ENCODE results near the gene ARFGEF3.
"Not testable (repeated sequence)": the region's sequence is repeated elsewhere in the genome, so short reads cannot be mapped to it uniquely, and the experiment has no call there.

ARFGEF3 gene

GRCh38 chr6:138205437-138206094 is 43.8 kb downstream of the ARFGEF3 start:
- no peak overlapping the region for H3K4me3 ChIP-seq (ENCODE audit: insufficient read depth, low read depth, low read length, poor library complexity, severe bottlenecking)
- H3K4me1 ChIP-seq (ENCODE audit: control insufficient read depth, insufficient read depth, low read length, poor library complexity, severe bottlenecking) = no peaks in the 10 kb centered on the region
- no peaks in the 10 kb centered on the region for H3K27me3 ChIP-seq (replicated peaks; ENCODE audit: control insufficient read depth, insufficient read depth, low read length, poor library complexity, severe bottlenecking)
- DNase-seq = no peak
- H3K36me3 ChIP-seq (ENCODE audit: control insufficient read depth, insufficient read depth, low read length) = no peaks in the 10 kb centered on the region
- no peaks in the 10 kb centered on the region for H3K9me3 ChIP-seq (ENCODE audit: control insufficient read depth, low read length)
- no peak overlapping the region for H3K27ac ChIP-seq (ENCODE audit: insufficient read depth, low read length, poor library complexity, severe bottlenecking)

DNA sequence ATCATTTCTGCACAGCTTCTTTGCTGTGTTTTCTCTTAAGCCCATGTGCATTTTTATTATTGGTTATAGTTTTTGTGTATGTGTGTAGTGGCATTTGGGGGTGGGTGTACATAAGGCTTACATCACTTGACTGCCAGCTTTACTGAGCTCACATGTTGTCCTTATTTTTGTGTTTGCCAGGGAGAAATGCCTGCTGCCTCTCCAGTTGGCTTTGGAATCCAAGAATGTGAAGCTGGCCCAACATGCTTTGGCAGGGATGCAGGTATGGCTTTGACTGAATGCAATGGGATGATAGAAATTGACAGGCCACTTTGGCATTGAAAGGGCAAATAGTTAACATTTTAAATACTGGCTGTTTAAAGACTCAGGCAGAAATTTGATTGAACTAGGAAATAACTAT is 45.1 kb downstream of the ARFGEF3 start:
- Histone ChIP-seq H3K27ac (ENCODE audit: insufficient read depth, low read length, poor library complexity, severe bottlenecking) (no peak overlapping the region), H3K27me3 (replicated peaks; ENCODE audit: control insufficient read depth, insufficient read depth, low read length, poor library complexity, severe bottlenecking) (no peaks in the 10 kb centered on the region), H3K4me3 (ENCODE audit: insufficient read depth, low read depth, low read length, poor library complexity, severe bottlenecking) (no peak overlapping the region), H3K4me1 (ENCODE audit: control insufficient read depth, insufficient read depth, low read length, poor library complexity, severe bottlenecking) (no peaks in the 10 kb centered on the region), H3K9me3 (ENCODE audit: control insufficient read depth, low read length) (no peaks in the 10 kb centered on the region), H3K36me3 (ENCODE audit: control insufficient read depth, insufficient read depth, low read length) (no peaks in the 10 kb centered on the region)
- DNase-seq = no peak

DNA sequence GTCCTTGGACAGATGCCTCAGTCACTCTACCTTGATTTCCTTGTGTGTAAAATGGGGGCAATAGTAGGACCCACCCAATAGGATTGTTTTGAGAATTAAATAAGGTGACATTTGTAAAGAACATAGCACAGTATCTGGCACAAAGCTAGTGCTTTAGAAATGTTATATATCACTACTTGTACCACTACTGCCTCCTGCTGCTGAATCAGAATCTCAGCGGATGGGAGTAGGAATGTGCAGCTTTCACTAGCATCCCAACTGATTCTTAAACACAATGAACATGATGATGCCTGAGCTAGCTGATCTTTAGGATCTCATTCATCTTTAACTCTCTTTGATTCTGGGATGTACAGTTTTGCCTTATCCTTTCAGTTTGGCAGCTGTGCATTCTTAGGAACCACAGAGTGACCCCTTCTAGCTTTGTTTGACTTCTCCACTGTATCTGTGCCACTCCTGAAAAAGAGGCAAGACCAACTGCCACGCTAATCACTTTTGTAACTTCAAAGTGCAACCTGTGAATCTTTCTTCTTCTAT is 49.4 kb downstream of the ARFGEF3 start:
- Histone ChIP-seq H3K27ac (ENCODE audit: insufficient read depth, low read length, poor library complexity, severe bottlenecking) (no peak overlapping the region), H3K36me3 (ENCODE audit: control insufficient read depth, insufficient read depth, low read length) (no peaks in the 10 kb centered on the region), H3K9me3 (ENCODE audit: control insufficient read depth, low read length) (no peaks in the 10 kb centered on the region), H3K4me3 (ENCODE audit: insufficient read depth, low read depth, low read length, poor library complexity, severe bottlenecking) (no peak overlapping the region), H3K4me1 (ENCODE audit: control insufficient read depth, insufficient read depth, low read length, poor library complexity, severe bottlenecking) (no peaks in the 10 kb centered on the region), H3K27me3 (replicated peaks; ENCODE audit: control insufficient read depth, insufficient read depth, low read length, poor library complexity, severe bottlenecking) (no peaks in the 10 kb centered on the region)
- DNase-seq = no peak

GRCh38 chr6:138211601-138212000 is 49.9 kb downstream of the ARFGEF3 start:
- DNase-seq = no peak
- no peaks in the 10 kb centered on the region for H3K36me3 ChIP-seq (ENCODE audit: control insufficient read depth, insufficient read depth, low read length)
- no peak overlapping the region for H3K27ac ChIP-seq (ENCODE audit: insufficient read depth, low read length, poor library complexity, severe bottlenecking)

DNA sequence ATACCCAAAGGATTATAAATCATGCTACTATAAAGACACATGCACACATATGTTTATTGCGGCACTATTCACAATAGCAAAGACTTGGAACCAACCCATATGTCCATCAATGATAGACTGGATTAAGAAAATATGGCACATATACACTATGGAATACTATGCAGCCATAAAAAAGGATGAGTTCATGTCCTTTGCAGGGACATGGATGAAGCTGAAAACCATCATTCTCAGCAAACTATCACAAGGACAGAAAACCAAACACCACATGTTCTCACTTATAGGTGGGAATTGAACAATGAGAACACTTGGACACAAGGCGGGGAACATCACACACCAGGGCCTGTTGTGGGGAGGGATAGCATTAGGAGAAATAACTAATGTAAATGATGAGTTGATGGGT is 50.8 kb downstream of the ARFGEF3 start:
- H3K36me3 ChIP-seq (ENCODE audit: control insufficient read depth, insufficient read depth, low read length); H3K4me1 ChIP-seq (ENCODE audit: control insufficient read depth, insufficient read depth, low read length, poor library complexity, severe bottlenecking); H3K9me3 ChIP-seq (ENCODE audit: control insufficient read depth, low read length); DNase-seq; H3K27me3 ChIP-seq (replicated peaks; ENCODE audit: control insufficient read depth, insufficient read depth, low read length, poor library complexity, severe bottlenecking); H3K4me3 ChIP-seq (ENCODE audit: insufficient read depth, low read depth, low read length, poor library complexity, severe bottlenecking); H3K27ac ChIP-seq (ENCODE audit: insufficient read depth, low read length, poor library complexity, severe bottlenecking): not testable (repeated sequence)

More at GRCh38 chr6:138211601-138212000, 49.9 kb downstream of the ARFGEF3 start:
- Histone ChIP-seq H3K27me3 (replicated peaks; ENCODE audit: control insufficient read depth, insufficient read depth, low read length, poor library complexity, severe bottlenecking) (no peaks in the 10 kb centered on the region), H3K4me3 (ENCODE audit: insufficient read depth, low read depth, low read length, poor library complexity, severe bottlenecking) (no peak overlapping the region), H3K9me3 (ENCODE audit: control insufficient read depth, low read length) (no peaks in the 10 kb centered on the region), H3K4me1 (ENCODE audit: control insufficient read depth, insufficient read depth, low read length, poor library complexity, severe bottlenecking) (no peaks in the 10 kb centered on the region)

DNA sequence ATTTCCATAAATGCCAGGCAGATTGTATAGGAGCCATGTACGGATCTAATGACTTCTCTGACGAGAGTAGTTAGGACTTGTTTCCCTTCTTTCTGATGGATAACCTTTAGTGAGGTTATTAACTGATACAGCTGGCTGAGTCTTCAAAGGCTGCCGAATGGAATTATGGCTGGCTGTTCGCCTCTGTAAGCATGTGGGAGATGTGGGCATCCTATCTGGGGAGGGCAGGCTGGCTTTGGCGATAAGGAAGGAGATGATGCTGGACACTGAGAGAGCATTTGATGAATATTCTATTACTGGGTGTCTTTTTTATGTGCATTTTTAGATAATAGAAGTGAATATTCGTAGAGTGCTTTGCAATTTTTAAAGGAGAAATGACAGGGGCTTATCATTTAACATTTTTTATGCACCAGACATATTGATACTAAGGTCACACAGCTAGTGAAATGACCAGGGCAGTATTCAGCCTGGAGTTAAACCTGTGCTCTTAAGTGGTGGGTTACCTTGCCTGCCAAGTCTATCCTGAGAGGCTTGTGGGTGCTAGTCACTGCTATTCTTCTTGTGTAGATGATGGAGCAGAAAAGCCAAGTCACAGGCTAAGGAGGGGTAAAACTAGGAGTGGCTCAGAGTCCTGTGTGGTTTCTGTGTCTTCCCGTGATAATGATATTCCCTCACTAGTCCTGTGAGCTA is 53.5 kb downstream of the ARFGEF3 start:
- H3K36me3 ChIP-seq (ENCODE audit: control insufficient read depth, insufficient read depth, low read length) = no peaks in the 10 kb centered on the region
- H3K27ac ChIP-seq (ENCODE audit: insufficient read depth, low read length, poor library complexity, severe bottlenecking) = no peak overlapping the region
- DNase-seq = no peak
- no peaks in the 10 kb centered on the region for H3K9me3 ChIP-seq (ENCODE audit: control insufficient read depth, low read length)
- H3K4me3 ChIP-seq (ENCODE audit: insufficient read depth, low read depth, low read length, poor library complexity, severe bottlenecking) = no peak overlapping the region
- H3K27me3 ChIP-seq (replicated peaks; ENCODE audit: control insufficient read depth, insufficient read depth, low read length, poor library complexity, severe bottlenecking) = no peaks in the 10 kb centered on the region
- no peaks in the 10 kb centered on the region for H3K4me1 ChIP-seq (ENCODE audit: control insufficient read depth, insufficient read depth, low read length, poor library complexity, severe bottlenecking)

DNA sequence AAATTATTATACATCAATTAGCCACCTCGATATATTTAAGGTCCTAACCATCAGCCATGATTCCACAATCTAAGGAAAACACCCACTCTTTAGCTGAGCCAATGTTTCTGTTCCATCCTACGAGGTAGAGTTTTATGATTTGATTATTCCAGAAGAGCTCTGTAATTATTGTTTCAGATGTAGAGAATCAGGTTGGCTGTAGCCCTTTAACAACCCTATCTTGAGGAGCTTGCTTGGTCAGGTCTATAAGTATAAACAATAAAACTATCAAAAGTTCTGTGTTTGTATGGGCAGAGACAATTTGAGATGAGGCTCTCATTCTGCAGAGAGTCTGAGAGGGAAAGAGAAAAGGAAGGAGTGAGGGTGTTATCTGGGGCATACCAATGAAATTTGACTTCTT is 56.7 kb downstream of the ARFGEF3 start, which contains the start of gene PBOV1:
Gene PBOV1, minus strand, starts transcription at position 43 of the 400 bp plus-strand sequence. CDS start 96 bp downstream, outside the sequence.
- H3K9me3 ChIP-seq (ENCODE audit: control insufficient read depth, low read length) = no peaks in the 10 kb centered on the region

GRCh38 chr6:138219398-138219797 is 57.7 kb downstream of the ARFGEF3 start:
- H3K4me1 ChIP-seq (ENCODE audit: control insufficient read depth, insufficient read depth, low read length, poor library complexity, severe bottlenecking) = no peaks in the 10 kb centered on the region
- no peak overlapping the region for H3K27ac ChIP-seq (ENCODE audit: insufficient read depth, low read length, poor library complexity, severe bottlenecking)
- no peak for DNase-seq
- H3K4me3 ChIP-seq (ENCODE audit: insufficient read depth, low read depth, low read length, poor library complexity, severe bottlenecking) = no peak overlapping the region
- no peaks in the 10 kb centered on the region for H3K9me3 ChIP-seq (ENCODE audit: control insufficient read depth, low read length)
- H3K27me3 ChIP-seq (replicated peaks; ENCODE audit: control insufficient read depth, insufficient read depth, low read length, poor library complexity, severe bottlenecking) = no peaks in the 10 kb centered on the region
- H3K36me3 ChIP-seq (ENCODE audit: control insufficient read depth, insufficient read depth, low read length) = no peaks in the 10 kb centered on the region

More for the DNA sequence above, 56.7 kb downstream of the ARFGEF3 start, which contains the start of gene PBOV1:
- no peak within 1 kb of the TSS for H3K4me3 ChIP-seq (ENCODE audit: insufficient read depth, low read depth, low read length, poor library complexity, severe bottlenecking)
- H3K36me3 ChIP-seq (ENCODE audit: control insufficient read depth, insufficient read depth, low read length) = no peaks in the 10 kb centered on the region
- no peaks in the 10 kb centered on the region for H3K27me3 ChIP-seq (replicated peaks; ENCODE audit: control insufficient read depth, insufficient read depth, low read length, poor library complexity, severe bottlenecking)
- no peak within 1 kb of the TSS for H3K27ac ChIP-seq (ENCODE audit: insufficient read depth, low read length, poor library complexity, severe bottlenecking)
- DNase-seq = no peak
- no peaks in the 10 kb centered on the region for H3K4me1 ChIP-seq (ENCODE audit: control insufficient read depth, insufficient read depth, low read length, poor library complexity, severe bottlenecking)

GRCh38 chr6:138219901-138220300 is 58.2 kb downstream of the ARFGEF3 start:
- Histone ChIP-seq H3K27me3 (replicated peaks; ENCODE audit: control insufficient read depth, insufficient read depth, low read length, poor library complexity, severe bottlenecking) (no peaks in the 10 kb centered on the region), H3K4me1 (ENCODE audit: control insufficient read depth, insufficient read depth, low read length, poor library complexity, severe bottlenecking) (no peaks in the 10 kb centered on the region), H3K4me3 (ENCODE audit: insufficient read depth, low read depth, low read length, poor library complexity, severe bottlenecking) (no peak overlapping the region), H3K27ac (ENCODE audit: insufficient read depth, low read length, poor library complexity, severe bottlenecking) (no peak overlapping the region), H3K36me3 (ENCODE audit: control insufficient read depth, insufficient read depth, low read length) (no peaks in the 10 kb centered on the region), H3K9me3 (ENCODE audit: control insufficient read depth, low read length) (no peaks in the 10 kb centered on the region)
- no peak for DNase-seq

GRCh38 chr6:138222901-138223546 is 61.3 kb downstream of the ARFGEF3 start:
- H3K4me1 ChIP-seq (ENCODE audit: control insufficient read depth, insufficient read depth, low read length, poor library complexity, severe bottlenecking) = no peaks in the 10 kb centered on the region
- no peak for DNase-seq
- no peak overlapping the region for H3K27ac ChIP-seq (ENCODE audit: insufficient read depth, low read length, poor library complexity, severe bottlenecking)
- no peak overlapping the region for H3K4me3 ChIP-seq (ENCODE audit: insufficient read depth, low read depth, low read length, poor library complexity, severe bottlenecking)
- H3K27me3 ChIP-seq (replicated peaks; ENCODE audit: control insufficient read depth, insufficient read depth, low read length, poor library complexity, severe bottlenecking) = no peaks in the 10 kb centered on the region
- no peaks in the 10 kb centered on the region for H3K36me3 ChIP-seq (ENCODE audit: control insufficient read depth, insufficient read depth, low read length)
- H3K9me3 ChIP-seq (ENCODE audit: control insufficient read depth, low read length) = no peaks in the 10 kb centered on the region
